ENCODE measurements around the gene ADGRB3.
"Not testable (repeated sequence)": the region's sequence is repeated elsewhere in the genome, so short reads cannot be mapped to it uniquely, and the experiment has no call there.

Gene ADGRB3

DNA sequence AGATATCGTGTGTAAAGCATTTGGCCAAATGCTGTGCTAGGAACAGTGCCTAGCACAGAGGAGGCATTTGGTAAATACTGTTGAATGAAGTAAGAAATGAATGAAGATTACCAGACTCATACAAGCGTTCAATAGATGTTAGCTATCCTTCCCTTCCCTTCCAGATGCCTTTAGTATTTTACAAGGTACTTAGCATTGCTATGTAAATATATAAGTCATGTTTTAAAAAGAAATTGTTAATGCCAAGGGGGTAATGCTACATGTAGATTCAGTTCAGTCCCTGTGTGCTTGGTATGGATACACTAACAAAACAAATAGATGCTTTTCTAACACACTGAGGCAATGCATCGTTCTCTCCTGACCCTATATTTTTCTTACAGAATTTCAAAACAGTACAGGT lies 407.2 kb downstream of the ADGRB3 start:
- DNase-seq (ENCODE audit: low read depth), result no peak

DNA sequence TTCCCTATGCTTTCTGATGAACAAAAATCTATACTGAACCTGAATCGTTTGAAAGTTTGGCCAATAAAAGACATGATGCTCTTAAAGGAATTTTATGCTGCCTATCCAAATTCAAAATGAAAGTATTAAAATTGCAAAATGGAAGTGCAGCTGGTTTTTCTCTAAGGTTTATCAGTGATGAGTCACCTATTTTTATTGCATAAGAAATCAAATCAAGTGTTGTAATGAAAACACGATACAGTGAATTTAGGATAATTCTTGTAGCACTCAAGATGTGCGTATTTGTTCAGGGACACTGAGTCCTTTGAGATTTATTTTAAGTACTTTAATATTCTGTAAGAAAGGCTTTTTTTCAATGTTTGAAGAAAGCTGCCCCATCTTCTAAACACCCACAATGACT lies 409.5 kb downstream of the ADGRB3 start:
- DNase-seq (ENCODE audit: low read depth), result no peak

DNA sequence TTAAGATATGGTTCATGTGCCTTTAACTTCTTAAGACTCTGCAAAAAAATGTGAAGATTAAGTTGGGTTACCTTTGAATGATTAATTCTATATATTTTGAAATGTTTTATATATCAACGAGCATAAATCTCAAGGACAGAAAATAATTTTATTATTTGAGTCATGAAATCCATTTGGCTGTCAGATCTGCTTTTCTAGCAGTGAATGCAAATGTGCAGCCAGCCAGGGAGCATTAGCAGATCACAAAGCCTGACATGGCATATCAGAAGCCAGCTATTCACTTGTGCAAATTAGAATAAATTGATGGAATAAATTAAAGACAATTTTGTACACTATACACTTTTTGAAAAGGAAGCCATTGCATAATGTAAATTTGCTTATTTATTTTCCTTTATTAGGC lies 424.3 kb downstream of the ADGRB3 start:
- DNase-seq (ENCODE audit: low read depth), result no peak

DNA sequence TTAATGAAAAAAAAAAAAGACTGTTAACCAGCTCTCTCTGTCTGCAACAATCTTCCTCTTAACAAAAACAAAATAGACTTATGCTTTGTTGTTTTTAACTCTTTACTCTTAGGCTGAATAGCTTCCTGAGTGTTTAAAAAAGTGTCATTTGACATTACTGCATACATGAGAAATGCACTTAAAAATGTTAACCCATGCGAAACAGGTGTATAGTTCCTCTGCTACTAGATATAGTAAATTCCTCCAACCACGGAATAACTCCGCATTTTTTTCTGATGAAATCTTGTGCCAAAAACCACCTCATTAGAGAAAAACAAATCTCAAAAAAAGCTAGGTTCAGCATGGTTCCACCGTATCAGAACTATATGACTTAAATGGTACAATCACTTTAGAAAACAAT lies 426.0 kb downstream of the ADGRB3 start:
- DNase-seq (ENCODE audit: low read depth), result no peak

DNA sequence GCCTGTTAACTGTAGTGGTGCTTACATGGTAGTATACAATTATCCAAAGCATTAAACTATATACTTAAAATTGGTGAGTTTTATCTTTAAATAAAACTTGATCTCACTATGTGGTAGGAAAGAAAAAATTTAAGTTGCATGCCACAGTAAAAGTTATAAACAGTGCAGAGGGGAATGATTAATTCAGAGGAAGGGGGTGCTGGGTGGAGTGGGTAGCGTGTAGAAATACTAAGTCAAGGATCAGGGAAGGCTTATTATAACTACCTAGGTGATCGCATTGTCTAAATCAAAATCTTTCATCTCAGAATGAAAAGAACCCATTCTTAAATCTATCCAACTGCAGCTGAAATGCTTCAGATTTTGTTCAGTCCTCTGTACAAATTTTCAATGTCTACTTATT lies 428.3 kb downstream of the ADGRB3 start:
- DNase-seq (ENCODE audit: low read depth), result no peak

DNA sequence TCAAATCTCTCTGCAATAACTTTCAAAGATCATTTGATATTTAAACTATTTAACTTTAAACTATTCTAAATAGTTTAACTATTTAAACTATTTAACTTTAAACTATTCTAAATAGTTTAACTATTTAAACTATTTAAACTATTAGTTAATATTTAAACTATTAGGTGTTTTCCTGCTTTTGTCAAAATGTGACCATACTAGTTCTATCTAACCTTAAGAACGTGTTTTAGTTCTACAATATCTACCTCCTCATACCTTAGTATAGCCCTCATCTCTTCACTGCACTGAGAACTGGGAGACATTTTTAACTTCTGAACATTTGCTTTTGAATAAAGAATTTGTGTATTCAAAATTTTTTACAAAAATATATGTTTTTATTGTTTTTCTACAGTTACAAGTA lies 429.1 kb downstream of the ADGRB3 start:
- DNase-seq (ENCODE audit: low read depth), result no peak

DNA sequence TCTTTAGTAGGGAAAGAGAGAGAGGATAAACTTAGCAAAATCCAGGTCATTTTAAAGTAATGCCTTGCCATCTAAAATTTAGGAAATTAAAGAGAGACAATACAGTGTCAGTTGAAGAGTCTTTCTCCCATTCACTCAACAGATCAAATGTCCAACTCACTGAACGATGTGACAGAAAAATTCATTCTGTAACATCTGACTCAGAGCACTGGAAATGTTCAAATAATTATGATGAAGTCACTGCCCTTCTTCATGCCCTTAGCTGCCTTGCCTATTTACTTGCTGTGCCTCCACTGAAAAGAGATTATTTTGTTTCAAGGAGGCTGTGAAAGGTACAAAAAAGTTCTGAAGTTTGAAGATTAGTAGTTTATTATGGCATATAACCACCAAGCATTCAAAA lies 434.8 kb downstream of the ADGRB3 start:
- no peak for DNase-seq (ENCODE audit: low read depth)

DNA sequence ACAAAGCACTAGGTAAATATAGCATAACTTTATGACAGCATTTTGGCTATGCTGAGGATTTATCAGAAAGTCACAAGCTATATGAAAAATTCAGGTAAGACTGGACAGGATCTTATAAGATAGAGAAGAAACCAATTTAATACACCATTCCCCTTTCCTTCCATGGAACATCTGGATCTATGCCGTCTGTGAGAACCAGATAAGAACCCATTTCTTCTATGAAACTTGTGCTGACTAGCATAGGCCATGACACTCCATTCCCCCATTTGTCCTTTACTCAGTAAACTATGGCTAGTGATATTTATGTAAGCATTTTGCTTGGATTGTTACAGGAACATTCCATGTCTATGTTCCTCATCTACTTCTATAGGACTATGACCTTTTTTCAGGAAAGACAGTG lies 437.7 kb downstream of the ADGRB3 start:
- no peak for DNase-seq (ENCODE audit: low read depth)

DNA sequence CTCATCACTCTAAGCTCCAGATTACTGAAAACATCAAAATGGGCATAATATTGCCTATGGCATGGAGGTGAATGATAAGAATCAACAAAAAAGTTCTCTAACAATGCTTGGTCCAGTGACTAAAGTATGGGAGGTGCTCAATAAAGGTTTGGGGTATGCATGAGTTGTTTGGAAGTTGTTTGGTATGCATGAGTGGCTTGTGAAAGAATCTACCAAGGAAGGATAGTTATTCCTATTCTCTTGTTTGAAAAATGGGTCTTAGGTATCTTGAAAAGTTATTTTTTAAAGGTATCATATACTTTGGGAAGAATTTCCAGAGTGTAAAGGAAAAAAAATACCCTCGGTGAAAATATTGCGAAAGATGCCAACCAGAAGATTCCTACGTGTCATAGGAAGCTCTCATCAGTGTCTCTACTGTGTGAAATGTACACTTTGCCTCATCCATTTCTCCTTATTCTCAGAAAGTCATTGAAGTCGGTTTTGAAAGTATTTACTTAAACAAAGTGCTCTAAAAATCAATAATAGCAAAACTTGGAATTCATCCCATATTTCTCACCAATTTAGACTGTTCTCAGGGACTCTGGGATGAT lies 449.8 kb downstream of the ADGRB3 start:
- no peak for DNase-seq (ENCODE audit: low read depth)

DNA sequence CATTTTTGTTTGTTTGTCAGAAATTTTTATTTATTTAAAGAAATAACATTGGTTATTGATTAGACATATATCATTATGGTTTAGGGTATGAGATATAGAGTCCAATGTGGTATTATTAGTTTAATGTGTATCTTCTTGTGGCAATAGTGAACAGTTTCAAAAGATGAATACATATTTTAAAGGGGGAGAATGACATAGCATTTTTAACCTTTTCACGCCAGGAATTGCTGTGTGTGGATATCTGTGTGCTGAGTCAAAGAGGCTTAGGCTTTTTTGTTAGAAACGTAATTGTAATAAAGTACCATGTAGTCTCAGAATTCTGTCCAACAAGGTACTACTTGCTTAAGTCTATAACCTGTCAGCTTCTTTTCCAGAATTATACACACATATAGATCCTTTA lies 451.6 kb downstream of the ADGRB3 start:
- no peak for DNase-seq (ENCODE audit: low read depth)

DNA sequence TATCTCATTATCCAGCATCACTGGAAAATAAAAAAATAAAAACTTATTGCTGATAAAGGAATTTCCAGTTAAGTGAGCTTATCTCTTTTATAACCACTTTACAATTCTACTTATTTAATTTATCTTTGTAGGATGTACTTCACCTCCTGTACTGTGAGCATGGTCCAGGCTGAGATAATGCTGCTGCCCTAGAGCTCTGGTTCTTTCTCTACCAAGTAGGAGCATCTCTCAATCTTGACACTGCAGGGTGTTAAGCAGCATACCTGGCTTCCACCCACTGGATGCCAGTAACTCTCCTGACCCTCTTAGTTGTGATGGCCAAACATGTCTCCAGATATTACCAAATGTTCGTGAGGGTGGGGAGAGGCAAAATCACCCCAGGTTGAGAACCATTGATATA lies 454.5 kb downstream of the ADGRB3 start:
- no peak for DNase-seq (ENCODE audit: low read depth)

DNA sequence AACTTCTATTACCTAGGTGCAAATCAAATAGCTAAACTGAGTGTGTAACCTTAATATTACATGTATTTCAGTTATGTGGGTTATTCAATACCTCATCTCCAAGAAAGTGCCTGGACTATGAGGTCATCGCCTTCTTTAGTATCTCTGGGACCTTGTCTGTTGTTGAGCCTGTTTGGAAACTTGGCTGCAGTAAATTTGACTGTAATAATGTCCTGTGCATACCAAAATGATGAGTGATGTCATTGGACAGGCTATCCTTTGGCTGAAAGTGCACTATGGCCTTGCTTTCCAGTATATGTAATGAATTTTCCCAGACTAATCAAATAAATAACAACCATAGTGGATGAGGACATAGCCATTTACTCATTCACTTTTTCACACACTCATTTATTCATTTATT lies 455.1 kb downstream of the ADGRB3 start:
- peak; percentile 90 for DNase-seq (ENCODE audit: low read depth)

DNA sequence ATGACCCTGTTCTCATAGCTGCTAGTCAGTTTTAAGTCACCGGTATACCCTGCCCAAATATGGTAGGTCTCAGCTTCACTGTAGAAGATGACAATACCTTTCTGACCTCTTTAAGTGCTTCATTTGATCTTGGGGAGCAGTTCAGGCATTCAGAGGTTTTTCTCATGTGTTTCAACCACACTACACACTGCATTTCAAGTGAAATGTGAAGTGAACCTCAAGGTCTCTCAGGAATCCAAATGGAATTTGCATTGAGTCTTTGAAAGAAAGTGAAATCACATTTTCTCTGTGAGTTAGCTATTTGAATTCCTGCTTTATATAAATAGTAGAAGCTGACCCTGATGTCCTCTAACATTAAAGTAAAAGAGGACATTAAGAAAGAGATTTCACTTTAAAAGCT lies 461.6 kb downstream of the ADGRB3 start:
- DNase-seq (ENCODE audit: low read depth), result peak; percentile 36

DNA sequence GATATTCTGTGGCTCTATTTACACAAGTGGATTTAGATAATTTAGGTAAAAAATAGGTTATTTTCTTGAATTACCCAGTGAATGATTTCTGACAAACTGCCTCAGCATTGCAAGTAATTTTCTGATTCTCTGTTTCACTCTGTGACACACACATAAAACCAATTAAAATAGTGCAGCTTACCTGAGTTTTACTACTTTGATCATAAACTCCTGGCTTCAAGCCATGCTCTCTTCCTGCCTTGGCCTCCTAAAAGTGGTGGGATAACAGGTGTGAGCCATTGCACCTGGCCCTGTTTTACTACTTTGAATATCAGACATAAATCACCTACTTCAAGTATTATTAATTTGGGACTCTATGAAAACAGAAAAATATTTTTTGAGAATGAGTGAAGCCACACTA lies 462.9 kb downstream of the ADGRB3 start:
- DNase-seq (ENCODE audit: low read depth), result no peak

DNA sequence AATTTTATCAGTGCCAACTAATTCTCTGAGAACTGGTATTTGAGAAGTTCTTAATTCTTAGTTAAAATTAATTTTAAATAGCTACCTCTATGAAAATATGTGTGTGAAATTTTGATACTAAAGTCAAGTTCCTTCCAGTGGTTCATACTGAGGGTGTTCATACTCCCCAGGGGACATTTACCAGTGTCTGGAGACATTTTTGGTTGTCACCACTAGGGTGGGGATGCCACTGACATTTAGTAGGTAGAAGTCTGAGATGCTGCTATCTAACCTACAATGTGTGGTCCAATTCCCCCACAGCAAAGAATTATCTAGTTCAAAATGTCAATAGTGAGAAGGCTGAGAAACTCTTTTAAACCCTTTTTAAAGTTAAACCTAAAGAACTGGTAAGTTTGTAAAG lies 463.8 kb downstream of the ADGRB3 start:
- DNase-seq (ENCODE audit: low read depth), result no peak

DNA sequence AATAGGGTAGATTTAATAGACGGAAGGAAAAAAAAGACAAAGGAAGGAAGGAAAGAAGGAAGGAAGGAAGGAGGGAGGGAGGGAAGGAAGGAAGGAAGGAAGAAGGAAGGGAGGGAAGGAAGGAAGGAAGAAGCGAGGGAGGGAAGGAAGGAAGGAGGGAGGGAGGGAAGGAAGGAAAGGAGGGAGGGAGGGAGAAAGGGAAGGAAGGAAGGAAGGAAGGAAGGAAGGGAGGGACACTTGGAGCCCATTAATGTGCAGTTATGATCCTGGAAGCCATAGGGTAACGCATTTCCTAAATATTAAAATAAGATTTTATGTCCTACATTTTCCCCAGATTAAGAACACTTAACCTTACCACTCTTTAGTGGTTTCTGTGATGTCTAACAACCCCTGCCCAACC lies 465.7 kb downstream of the ADGRB3 start:
- no peak for DNase-seq (ENCODE audit: low read depth)

DNA sequence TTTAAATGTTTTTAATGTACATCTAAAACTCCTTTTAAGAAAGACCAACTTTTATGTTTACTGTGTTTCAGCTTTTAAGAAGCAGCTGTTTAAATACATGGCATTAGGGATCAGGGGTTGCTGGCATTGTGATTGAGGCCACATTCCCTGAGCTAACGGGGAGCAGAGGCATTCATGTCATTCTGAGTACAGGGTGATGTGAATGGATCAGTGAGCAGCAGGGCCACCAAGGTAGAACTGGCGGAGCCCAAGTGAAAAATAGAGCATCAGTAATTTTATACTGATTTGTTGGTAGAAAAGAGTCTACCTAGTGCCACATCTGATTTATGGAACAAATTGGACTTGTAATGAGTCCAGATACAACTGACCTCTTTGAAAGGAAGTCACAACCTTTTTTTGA lies 467.3 kb downstream of the ADGRB3 start:
- DNase-seq (ENCODE audit: low read depth), result no peak

DNA sequence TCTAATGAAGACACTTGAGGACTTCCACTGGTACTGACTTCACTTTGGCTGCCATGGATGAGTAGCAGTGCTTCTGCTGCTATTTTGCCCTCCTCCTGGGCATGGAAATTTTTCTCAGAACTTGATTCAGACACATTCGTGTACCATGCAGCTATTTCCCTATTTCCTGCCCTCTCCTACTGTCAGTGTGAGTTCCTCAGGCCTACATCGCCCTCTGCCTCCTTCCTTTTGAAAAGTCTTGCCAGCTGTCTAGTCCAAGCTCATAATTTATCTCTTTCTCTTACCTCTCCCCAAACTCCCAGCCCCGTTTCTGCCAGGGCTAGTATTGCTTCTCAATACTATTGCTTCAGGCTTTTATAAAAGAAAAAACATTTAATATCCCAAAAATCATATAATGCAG lies 470.2 kb downstream of the ADGRB3 start:
- DNase-seq (ENCODE audit: low read depth), result no peak

DNA sequence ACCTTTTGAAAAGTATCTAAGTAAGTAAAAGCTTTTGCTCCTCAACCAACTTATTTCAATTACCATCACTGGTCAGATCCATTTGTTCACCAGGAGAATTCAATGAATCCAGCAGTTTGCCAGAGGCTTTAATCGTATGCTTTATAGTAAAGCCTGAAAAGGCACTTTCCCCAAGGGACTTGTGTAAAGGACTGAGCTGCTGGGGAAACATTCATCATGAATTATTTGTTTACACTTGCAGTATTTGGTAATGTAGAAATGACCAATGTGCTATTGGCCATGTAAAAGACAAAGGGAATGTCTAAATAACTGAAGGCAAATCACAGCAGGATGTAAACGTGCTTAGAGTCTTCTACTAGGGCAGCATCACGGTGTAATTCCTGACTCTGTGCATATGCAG lies 471.4 kb downstream of the ADGRB3 start:
- no peak for DNase-seq (ENCODE audit: low read depth)

DNA sequence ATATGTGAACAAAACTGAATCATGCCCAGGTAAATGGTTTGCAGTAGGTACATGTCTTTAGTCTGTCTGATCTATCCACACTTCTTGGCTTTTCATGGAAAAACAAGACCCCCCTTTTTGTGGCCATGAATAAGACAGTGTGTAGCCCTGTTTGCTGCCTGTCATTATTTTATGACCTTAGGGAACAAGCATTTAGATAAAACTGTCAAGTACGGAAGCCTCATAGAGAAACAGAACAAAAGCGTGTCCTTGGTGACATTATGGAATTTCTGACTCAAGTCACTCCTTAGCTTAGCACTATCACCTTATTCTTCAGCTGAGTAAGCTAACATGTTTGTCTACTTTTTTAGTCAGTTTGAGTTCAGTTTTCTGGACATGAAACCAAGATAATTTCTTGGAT lies 476.2 kb downstream of the ADGRB3 start:
- no peak for DNase-seq (ENCODE audit: low read depth)

DNA sequence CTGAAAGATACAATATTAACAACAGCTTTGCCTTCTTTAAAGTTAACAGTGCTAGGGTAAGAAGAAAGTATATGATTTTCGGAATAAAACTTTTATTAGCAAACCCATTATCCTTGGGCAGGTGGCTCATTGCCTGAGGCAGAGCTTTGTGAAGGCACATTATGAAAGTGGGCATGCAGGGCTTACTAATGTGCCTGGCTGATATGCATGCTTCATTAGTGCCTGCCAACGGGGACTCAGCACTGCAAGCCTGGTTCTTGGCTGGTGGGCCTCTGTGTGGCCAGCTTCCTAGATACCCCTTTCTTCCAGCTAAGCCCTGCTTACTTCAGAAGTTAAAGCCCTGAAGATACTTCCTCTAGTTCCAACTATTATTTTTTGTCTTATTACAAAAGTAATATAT lies 481.6 kb downstream of the ADGRB3 start:
- no peak for DNase-seq (ENCODE audit: low read depth)

DNA sequence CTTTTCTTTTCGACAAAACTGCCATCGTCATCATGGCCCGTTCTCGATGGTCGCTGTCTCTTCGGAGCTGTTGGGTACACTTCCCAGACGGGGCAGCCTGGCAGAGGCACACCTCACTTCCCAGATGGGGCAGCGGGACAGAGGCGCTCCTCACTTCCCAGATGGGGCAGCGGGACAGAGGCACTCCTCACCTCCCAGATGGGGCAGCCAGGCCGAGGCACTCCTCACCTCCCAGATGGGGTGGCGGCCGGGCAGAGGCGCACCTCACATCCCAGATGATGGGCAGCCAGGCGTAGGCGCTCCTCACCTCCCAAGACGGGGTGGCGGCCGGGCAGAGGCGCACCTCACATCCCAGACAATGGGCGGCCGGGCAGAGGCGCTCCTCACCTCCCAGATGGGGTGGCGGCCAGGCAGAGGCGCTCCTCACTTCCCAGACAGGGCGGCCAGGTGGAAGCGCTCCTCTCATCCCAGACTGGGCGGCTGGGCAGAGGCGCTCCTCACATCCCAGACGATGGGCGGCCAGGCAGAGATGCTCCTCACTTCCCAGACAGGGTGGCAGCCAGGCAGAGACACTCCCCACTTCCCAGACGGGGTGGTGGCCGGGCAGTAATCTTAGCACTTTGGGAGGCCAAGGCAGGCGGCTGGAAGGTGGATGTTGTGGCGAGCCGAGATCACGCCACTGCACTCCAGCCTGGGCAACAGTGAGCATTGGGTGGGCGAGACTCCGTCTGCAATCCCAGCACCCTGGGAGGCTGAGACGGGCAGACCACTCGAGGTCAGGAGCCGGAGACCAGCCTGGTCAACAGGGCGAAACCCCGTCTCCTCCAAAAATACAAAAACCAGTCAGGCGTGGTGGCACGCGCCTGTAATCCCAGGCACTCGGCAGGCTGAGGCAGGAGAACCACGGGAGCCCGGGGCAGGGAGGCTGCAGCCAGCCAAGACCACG lies 486.7 kb downstream of the ADGRB3 start:
- DNase-seq (ENCODE audit: low read depth), result not testable (repeated sequence)

DNA sequence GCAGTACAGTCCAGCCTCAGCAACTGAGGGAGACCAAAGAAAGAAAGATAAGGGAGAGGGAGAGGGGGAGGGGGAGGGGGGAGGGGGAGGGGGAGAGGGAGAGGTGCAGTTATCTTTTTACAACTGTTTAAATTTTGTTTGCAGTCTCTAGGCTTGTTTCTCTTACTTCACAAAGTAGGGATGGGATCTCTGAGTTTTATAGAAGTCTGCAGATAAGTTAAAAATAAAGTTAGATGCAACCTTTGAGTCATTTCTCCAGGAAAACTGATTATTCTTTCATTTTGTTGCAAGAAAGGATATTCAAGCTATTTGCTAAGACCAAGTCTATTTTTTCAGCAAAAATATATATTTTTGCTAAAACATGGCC lies 487.3 kb downstream of the ADGRB3 start:
- DNase-seq (ENCODE audit: low read depth), result no peak

DNA sequence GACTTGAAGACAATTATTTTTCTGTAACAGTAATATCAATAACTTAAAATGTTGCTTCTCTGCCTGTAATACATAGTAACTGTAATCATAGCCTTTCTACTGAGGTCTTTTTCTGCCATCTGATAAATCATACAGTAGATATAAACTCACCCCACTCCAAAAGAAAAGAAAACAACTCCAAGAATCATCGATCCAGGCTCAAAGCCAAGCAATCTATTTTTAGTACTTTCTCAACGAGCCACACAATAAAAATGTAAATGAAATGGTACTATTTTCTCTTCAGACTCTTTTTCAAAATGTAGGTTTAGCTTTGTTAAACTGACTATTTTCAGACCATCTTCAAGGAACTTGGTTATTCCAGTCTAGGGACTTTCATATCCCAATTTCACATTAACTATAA lies 493.3 kb downstream of the ADGRB3 start:
- no peak for DNase-seq (ENCODE audit: low read depth)

Measured in non-pigmented ciliary epithelial cell (primary cell).